ENCODE results near the gene KANSL1L. TPM values are rescaled to one million over a fixed set of nuclear protein-coding genes. Genes with fewer than 3 reads are reported as not detected.
A peak's percentile ranks its signal among the peaks of the same experiment; 100 is the strongest.

KANSL1L gene, protein sequence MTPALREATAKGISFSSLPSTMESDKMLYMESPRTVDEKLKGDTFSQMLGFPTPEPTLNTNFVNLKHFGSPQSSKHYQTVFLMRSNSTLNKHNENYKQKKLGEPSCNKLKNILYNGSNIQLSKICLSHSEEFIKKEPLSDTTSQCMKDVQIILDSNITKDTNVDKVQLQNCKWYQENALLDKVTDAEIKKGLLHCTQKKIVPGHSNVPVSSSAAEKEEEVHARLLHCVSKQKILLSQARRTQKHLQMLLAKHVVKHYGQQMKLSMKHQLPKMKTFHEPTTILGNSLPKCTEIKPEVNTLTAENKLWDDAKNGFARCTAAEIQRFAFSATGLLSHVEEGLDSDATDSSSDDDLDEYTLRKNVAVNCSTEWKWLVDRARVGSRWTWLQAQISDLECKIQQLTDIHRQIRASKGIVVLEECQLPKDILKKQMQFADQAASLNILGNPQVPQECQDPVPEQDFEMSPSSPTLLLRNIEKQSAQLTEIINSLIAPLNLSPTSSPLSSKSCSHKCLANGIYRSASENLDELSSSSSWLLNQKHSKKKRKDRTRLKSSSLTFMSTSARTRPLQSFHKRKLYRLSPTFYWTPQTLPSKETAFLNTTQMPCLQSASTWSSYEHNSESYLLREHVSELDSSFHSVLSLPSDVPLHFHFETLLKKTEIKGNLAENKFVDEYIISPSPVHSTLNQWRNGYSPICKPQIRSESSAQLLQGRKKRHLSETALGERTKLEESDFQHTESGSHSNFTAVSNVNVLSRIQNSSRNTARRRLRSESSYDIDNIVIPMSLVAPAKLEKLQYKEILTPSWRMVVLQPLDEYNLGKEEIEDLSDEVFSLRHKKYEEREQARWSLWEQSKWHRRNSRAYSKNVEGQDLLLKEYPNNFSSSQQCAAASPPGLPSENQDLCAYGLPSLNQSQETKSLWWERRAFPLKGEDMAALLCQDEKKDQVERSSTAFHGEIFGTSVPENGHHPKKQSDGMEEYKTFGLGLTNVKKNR
- 10 to 100 TPM; 13.7 to 43.8 (median 25.5) TPM for total RNA-seq

DNA sequence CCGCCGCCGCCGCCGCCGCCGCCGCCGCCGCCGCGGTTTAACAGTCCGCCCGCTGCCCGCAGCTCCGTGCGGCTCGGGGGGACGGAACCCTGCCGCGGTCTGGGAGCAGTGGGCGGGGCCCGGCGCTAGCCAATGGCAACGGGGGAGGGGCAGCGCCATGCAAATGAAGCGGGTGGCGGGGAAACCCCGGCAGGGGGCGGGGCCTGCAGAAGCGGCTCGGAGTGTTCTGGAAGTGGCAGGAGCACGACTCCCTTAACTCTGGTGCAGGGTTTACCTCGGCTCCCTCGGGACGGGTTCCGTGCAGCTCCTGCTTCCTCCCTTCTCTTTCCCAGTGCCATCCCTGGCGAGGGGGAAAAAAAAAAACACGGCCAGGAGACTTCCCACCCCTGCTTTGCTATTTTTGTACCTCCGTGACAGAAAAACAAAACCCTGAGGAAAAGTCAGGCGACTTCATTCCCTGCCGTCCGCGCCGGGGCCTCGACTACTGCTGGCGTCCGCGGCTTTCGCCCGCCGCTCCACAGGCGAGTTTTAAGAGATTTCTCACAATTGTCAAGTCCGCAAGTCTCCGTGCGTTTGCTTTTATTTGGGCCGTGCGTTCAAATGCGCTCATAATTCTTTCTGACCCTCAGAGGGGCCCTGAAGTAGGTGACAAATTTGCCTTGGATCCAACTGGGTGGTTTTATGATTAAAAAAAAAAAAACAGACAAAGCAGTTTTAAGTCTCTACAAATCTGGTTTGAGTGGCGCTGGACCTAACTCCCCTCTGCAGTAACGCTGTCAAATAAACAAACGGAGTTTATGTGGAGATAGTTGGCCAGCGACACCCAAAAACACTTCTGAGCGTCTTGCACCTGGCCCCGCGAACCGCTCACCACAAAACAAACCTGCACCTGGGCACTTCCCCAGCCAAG, at the start of gene KANSL1L:
Gene KANSL1L (minus strand): TSS at position 101 of the 910 bp plus-strand sequence. CDS start 16,827 bp downstream, outside the sequence.
- TF ChIP-seq POLR2A (IDR thresholded peaks at IDR 0.05) (peak; percentile 75), EP300 (IDR thresholded peaks at IDR 0.05; ENCODE audit: low read depth) (no peak), POLR2AphosphoS5 (IDR thresholded peaks at IDR 0.05) (peak; percentile 93 to 96 (median 95))
- TF ChIP-seq, protein P1, sequence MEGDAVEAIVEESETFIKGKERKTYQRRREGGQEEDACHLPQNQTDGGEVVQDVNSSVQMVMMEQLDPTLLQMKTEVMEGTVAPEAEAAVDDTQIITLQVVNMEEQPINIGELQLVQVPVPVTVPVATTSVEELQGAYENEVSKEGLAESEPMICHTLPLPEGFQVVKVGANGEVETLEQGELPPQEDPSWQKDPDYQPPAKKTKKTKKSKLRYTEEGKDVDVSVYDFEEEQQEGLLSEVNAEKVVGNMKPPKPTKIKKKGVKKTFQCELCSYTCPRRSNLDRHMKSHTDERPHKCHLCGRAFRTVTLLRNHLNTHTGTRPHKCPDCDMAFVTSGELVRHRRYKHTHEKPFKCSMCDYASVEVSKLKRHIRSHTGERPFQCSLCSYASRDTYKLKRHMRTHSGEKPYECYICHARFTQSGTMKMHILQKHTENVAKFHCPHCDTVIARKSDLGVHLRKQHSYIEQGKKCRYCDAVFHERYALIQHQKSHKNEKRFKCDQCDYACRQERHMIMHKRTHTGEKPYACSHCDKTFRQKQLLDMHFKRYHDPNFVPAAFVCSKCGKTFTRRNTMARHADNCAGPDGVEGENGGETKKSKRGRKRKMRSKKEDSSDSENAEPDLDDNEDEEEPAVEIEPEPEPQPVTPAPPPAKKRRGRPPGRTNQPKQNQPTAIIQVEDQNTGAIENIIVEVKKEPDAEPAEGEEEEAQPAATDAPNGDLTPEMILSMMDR (IDR thresholded peaks at IDR 0.05): no peak
- in situ Hi-C loops (cut with MboI; ENCODE audit: low pct_ligation_motif_present in 1 of 4, low pct_unique_long_range_greater_than_20kb in 1 of 4, low sequenced_read_pairs in 3 of 4): loop anchor here in 1 of 4 donors (10.0 kb wide), 1 partner anchor 177 kb away; no protein-coding TSS in a partner anchor
- 0 to 1% methylated on average over 11 to 43 of the region's 67 CpGs for WGBS, 2 donors (ENCODE audit: low coverage in 1 of 2)

DNA sequence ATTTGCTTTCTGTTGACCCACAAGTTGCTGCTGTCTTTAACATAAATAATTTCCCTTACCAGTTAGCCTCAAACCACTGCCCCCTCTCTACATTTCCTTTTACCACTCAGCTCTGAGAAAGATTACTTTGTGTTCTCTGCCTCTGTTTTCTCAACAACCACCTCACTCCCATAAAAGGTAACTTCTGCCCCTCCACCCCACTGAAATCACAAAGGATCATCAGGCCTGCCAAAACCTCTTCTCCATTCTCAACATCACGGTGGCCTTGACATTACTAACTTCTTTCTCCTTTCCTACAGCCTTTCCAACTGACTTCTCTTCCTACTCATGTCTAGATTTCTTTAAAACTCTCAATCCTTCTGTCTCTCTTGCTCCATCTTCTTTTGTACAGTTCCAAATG, 43.9 kb upstream of the KANSL1L start:
- Histone ChIP-seq H3K36me3 (no peaks in the 10 kb centered on the region), H3K4me1 (no peaks in the 10 kb centered on the region), H3K4me3 (no peak overlapping the region), H3K27me3 (peaks cover 11% of the 10 kb centered on the region), H3K27ac (no peak overlapping the region), H3K9me3 (no peaks in the 10 kb centered on the region)
- WGBS, 2 donors (ENCODE audit: low coverage in 1 of 2): 34 to 50% methylated on average over 1 of the region's 1 CpG
- DNase-seq: no peak
- intact Hi-C loops (cut with DNase I; ENCODE audit: low total_unique reads): no loop called here
- in situ Hi-C loops (cut with MboI; ENCODE audit: low pct_ligation_motif_present in 1 of 4, low pct_unique_long_range_greater_than_20kb in 1 of 4, low sequenced_read_pairs in 3 of 4): loop anchor here in 3 of 4 donors (25.0 kb wide), 2 partner anchors 878 to 903 kb away; no protein-coding TSS in a partner anchor
- TF ChIP-seq, protein P1 (IDR thresholded peaks at IDR 0.05): no peak
- TF ChIP-seq POLR2AphosphoS5 (IDR thresholded peaks at IDR 0.05): no peak
- TF ChIP-seq POLR2A (IDR thresholded peaks at IDR 0.05): no peak

More for the DNA sequence above, at the start of gene KANSL1L:
- Histone ChIP-seq H3K9me3 (no peaks in the 10 kb centered on the region), H3K4me1 (peaks cover 2 to 43% (median 19%) of the 10 kb centered on the region in 4 donors), H3K27ac (peak within 1 kb of the TSS; percentile 99 to 100 (median 100)), H3K27me3 (no peaks in the 10 kb centered on the region), H3K36me3 (no peaks in the 10 kb centered on the region), H3K4me3 (peak within 1 kb of the TSS; percentile 90 to 97 (median 96))
- peak; percentile 100 for DNase-seq
- intact Hi-C loops (cut with DNase I; ENCODE audit: low total_unique reads): loop anchor here (10.0 kb wide), 1 partner anchor 167 kb away; the partner anchor contains the start of gene RPE

DNA sequence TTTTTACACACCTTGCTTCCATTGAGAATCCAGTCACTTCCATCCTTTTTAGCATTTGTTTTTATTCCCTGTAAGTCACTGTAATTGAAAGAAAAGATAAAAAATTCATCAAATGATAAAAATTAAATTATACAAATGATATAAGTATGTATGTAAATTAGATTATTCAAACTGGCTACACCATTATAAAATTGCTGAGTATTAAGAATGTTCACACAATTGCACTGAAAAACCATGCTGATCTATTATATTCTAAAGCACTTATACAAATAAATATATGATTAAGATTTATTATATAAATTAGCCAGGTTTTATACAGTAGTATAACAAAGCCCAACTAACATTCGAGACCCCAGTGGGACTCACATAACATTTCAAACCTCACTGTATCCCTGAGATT, 39.0 kb upstream of the KANSL1L start:
- intact Hi-C loops (cut with DNase I; ENCODE audit: low total_unique reads) (no loop called here), in situ Hi-C loops (cut with MboI; ENCODE audit: low pct_ligation_motif_present in 1 of 4, low pct_unique_long_range_greater_than_20kb in 1 of 4, low sequenced_read_pairs in 3 of 4) (loop anchor here in 3 of 4 donors (25.0 kb wide), 2 partner anchors 873 to 898 kb away; no protein-coding TSS in a partner anchor)
- TF ChIP-seq POLR2AphosphoS5 (IDR thresholded peaks at IDR 0.05): no peak
- TF ChIP-seq EP300 (IDR thresholded peaks at IDR 0.05; ENCODE audit: low read depth): no peak
- no peak for TF ChIP-seq POLR2A (IDR thresholded peaks at IDR 0.05)
- TF ChIP-seq, protein P1 (IDR thresholded peaks at IDR 0.05): no peak
- Histone ChIP-seq H3K9me3 (no peaks in the 10 kb centered on the region), H3K36me3 (no peaks in the 10 kb centered on the region), H3K4me1 (no peaks in the 10 kb centered on the region), H3K27ac (no peak overlapping the region), H3K27me3 (no peaks in the 10 kb centered on the region), H3K4me3 (no peak overlapping the region)
- WGBS, 2 donors (ENCODE audit: low coverage in 1 of 2): 79 to 92% methylated on average over 1 of the region's 1 CpG
- DNase-seq: no peak
